ENCODE measurements around the gene APOBEC3B.

GRCh38 chr22:38947321-38948140, 34.6 kb upstream of the APOBEC3B start:
- no peak for TF ChIP-seq CTCF (IDR thresholded peaks at IDR 0.05)
- no peak for TF ChIP-seq EZH2phosphoT487 (IDR thresholded peaks at IDR 0.05)
- no peak for TF ChIP-seq EZH2 (IDR thresholded peaks at IDR 0.05)
